AG09309 (cell line): ENCODE data around the gene BLCAP.
"Not testable (repeated sequence)": the region's sequence is repeated elsewhere in the genome, so short reads cannot be mapped to it uniquely, and the experiment has no call there.

Experiments
- DNase-seq: peaks from one replicate; pipeline ENCODE4 v3.0.0-alpha.2; 2010; ENCODE audit warnings: low read depth
- H3K4me3 ChIP-seq: 2 replicates; pipeline ENCODE4 v1.5.1; 2011; ENCODE audit warnings: mild to moderate bottlenecking, low read depth, low read length, moderate library complexity; ENCODE audit not compliant: control insufficient read depth
- CTCF ChIP-seq: IDR thresholded peaks from 2 replicates; pipeline ENCODE4 v1.5.1; 2011; ENCODE audit warnings: mild to moderate bottlenecking, low read depth, low read length, inconsistent platforms; ENCODE audit not compliant: insufficient read depth, control insufficient read depth; ENCODE audit errors: missing control alignments

BLCAP gene

GRCh38 chr20:37474386-37474785, 53.3 kb downstream of the BLCAP start:
- DNase-seq: no peak
- H3K4me3 ChIP-seq: no peak overlapping the region
- no peak for TF ChIP-seq CTCF

GRCh38 chr20:37473249-37474000, 54.3 kb downstream of the BLCAP start:
- no peak overlapping the region for H3K4me3 ChIP-seq
- TF ChIP-seq CTCF: no peak
- no peak for DNase-seq

GRCh38 chr20:37472435-37472834, 55.2 kb downstream of the BLCAP start:
- not testable (repeated sequence) for H3K4me3 ChIP-seq, DNase-seq

GRCh38 chr20:37471741-37472235, 55.9 kb downstream of the BLCAP start:
- no peak overlapping the region for H3K4me3 ChIP-seq
- no peak for TF ChIP-seq CTCF
- no peak for DNase-seq

GRCh38 chr20:37470190-37470589, 57.5 kb downstream of the BLCAP start:
- not testable (repeated sequence) for H3K4me3 ChIP-seq, DNase-seq

GRCh38 chr20:37469531-37469930, 58.1 kb downstream of the BLCAP start:
- no peak for TF ChIP-seq CTCF
- no peak overlapping the region for H3K4me3 ChIP-seq
- DNase-seq: no peak

GRCh38 chr20:37468886-37469285, 58.8 kb downstream of the BLCAP start:
- no peak overlapping the region for H3K4me3 ChIP-seq
- DNase-seq: no peak
- TF ChIP-seq CTCF: no peak
